Neural progenitor cell (in vitro differentiated cells): ENCODE measurements around the gene EFEMP1. TPM values are rescaled to one million over a fixed set of nuclear protein-coding genes. Genes with fewer than 3 reads are reported as not detected.

Source experiments
- DNase-seq: peaks from one replicate; pipeline ENCODE4 v3.0.0-alpha.2; 2016; ENCODE audit warnings: low spot score
- H2AFZ ChIP-seq: fragments of 200-600 bp; sonication (generic); replicated peaks from 2 replicates; pipeline ENCODE4 v1.6.1; 2016; ENCODE audit warnings: antibody characterized with exemption
- H3F3A ChIP-seq: fragments of 200-600 bp; sonication (generic); 2 replicates; pipeline ENCODE4 v1.6.1; 2016; ENCODE audit warnings: antibody characterized with exemption, low read depth
- H3K27ac ChIP-seq: fragments of 200-600 bp; sonication (generic); 2 replicates; pipeline ENCODE4 v1.5.1; 2016; ENCODE audit warnings: mild to moderate bottlenecking
- H3K27me3 ChIP-seq: fragments of 200-600 bp; sonication (generic); 2 replicates; pipeline ENCODE4 v1.6.1; 2016; ENCODE audit warnings: mild to moderate bottlenecking, moderate library complexity
- H3K36me3 ChIP-seq: fragments of 200-600 bp; sonication (generic); 2 replicates; pipeline ENCODE4 v1.5.1; 2016
- H3K4me1 ChIP-seq: fragments of 200-600 bp; sonication (generic); 2 replicates; pipeline ENCODE4 v1.6.1; 2016; ENCODE audit warnings: mixed run types
- H3K4me2 ChIP-seq: fragments of 200-600 bp; sonication (generic); 2 replicates; pipeline ENCODE4 v1.6.1; 2016
- H3K4me3 ChIP-seq: fragments of 200-600 bp; sonication (generic); 2 replicates; pipeline ENCODE4 v1.5.1; 2016
- H3K79me2 ChIP-seq: fragments of 200-600 bp; sonication (generic); 2 replicates; pipeline ENCODE4 v1.6.1; 2016; ENCODE audit warnings: low read depth
- H3K9ac ChIP-seq: fragments of 200-600 bp; sonication (generic); 2 replicates; pipeline ENCODE4 v1.6.1; 2016
- H3K9me3 ChIP-seq: fragments of 200-600 bp; sonication (generic); 2 replicates; pipeline ENCODE4 v1.5.1; 2016; ENCODE audit warnings: low read depth
- H4K20me1 ChIP-seq: fragments of 200-600 bp; sonication (generic); 2 replicates; pipeline ENCODE4 v1.6.1; 2016; ENCODE audit warnings: low read depth
- H3K27ac Mint-ChIP-seq: 3 replicates; pipeline ENCODE4 v1.8.0; 2021; ENCODE audit warnings: mixed read lengths
- H3K27me3 Mint-ChIP-seq: 2 replicates; pipeline ENCODE4 v1.8.0; 2022; ENCODE audit warnings: low read depth, mild to moderate bottlenecking, inconsistent platforms, moderate library complexity, mixed read lengths; ENCODE audit not compliant: insufficient read depth
- H3K36me3 Mint-ChIP-seq: 3 replicates; pipeline ENCODE4 v1.8.0; 2021; ENCODE audit warnings: mixed read lengths
- H3K4me1 Mint-ChIP-seq: 3 replicates; pipeline ENCODE4 v1.8.0; 2021; ENCODE audit warnings: mixed read lengths
- H3K4me3 Mint-ChIP-seq: 3 replicates; pipeline ENCODE4 v1.8.0; 2021; ENCODE audit warnings: mild to moderate bottlenecking, moderate library complexity, mixed read lengths
- H3K9me3 Mint-ChIP-seq: 3 replicates; pipeline ENCODE4 v1.8.0; 2020; ENCODE audit warnings: mixed read lengths
- CTCF ChIP-seq: fragments of 200-600 bp; sonication (generic); IDR thresholded peaks from 2 replicates; pipeline ENCODE4 v1.5.1; 2017; ENCODE audit warnings: antibody characterized with exemption, mild to moderate bottlenecking
- EZH2 ChIP-seq: fragments of 200-600 bp; sonication (generic); IDR thresholded peaks from 2 replicates; pipeline ENCODE4 v1.6.1; 2017; ENCODE audit warnings: antibody characterized with exemption, mild to moderate bottlenecking, moderate library complexity
- EZH2phosphoT487 ChIP-seq: fragments of 200-600 bp; sonication (generic); IDR thresholded peaks from 2 replicates; pipeline ENCODE4 v1.6.1; 2017; ENCODE audit warnings: antibody characterized with exemption
- total RNA-seq: library from RNA; depleted of rRNA; stranded (reverse); fragments of >200 nt; gene quantifications from 2 replicates; pipeline ENCODE4 v1.2.3, GENCODE V29; 2015; ENCODE audit warnings: low replicate concordance

EFEMP1 gene
- total RNA-seq, 1 donor from 2014 or later = 25.5 TPM

DNA sequence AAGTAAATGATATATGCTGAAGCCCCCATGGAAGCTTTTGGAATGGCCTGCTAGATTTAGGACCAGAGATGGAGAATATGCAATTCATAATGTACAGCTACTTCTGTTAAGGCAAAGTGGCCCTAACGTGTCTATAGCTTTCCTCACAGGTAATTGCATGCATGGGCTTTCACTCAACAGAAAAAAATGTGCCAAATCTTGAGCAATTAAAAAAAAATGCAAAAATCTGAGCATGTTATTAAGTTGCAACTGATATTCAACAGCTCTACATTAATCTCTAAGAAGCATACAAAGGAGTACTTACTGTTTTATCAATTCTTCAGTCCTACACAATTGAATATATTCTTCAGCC, 79.6 kb downstream of the EFEMP1 start:
- no peak overlapping the region for H3K4me3 Mint-ChIP-seq
- Histone ChIP-seq H3K36me3 (no peaks in the 10 kb centered on the region), H4K20me1 (no peaks in the 10 kb centered on the region), H3K9ac (no peak overlapping the region), H3F3A (no peaks in the 10 kb centered on the region), H2AFZ (no peak overlapping the region), H3K27ac (no peak overlapping the region), H3K27me3 (no peaks in the 10 kb centered on the region), H3K79me2 (no peaks in the 10 kb centered on the region), H3K4me2 (no peak overlapping the region), H3K4me3 (no peak overlapping the region), H3K9me3 (no peaks in the 10 kb centered on the region), H3K4me1 (peaks cover 11% of the 10 kb centered on the region)
- no peaks in the 10 kb centered on the region for H3K36me3 Mint-ChIP-seq
- peaks cover 8% of the 10 kb centered on the region for H3K4me1 Mint-ChIP-seq
- H3K27ac Mint-ChIP-seq = no peak overlapping the region
- peaks cover 2% of the 10 kb centered on the region for H3K9me3 Mint-ChIP-seq
- no peak for DNase-seq
- H3K27me3 Mint-ChIP-seq = peaks cover under 1% of the 10 kb centered on the region
- TF ChIP-seq CTCF = no peak
- TF ChIP-seq EZH2 = no peak
- TF ChIP-seq EZH2phosphoT487 = no peak

GRCh38 chr2:55843096-55843993, 80.2 kb downstream of the EFEMP1 start:
- TF ChIP-seq EZH2phosphoT487 (no peak), EZH2 (no peak), CTCF (no peak)
- no peaks in the 10 kb centered on the region for H3K36me3 Mint-ChIP-seq
- Histone ChIP-seq H3K36me3 (no peaks in the 10 kb centered on the region), H4K20me1 (no peaks in the 10 kb centered on the region), H3K27me3 (no peaks in the 10 kb centered on the region), H3F3A (no peaks in the 10 kb centered on the region), H3K9ac (no peak overlapping the region), H3K4me1 (peaks cover 14% of the 10 kb centered on the region), H3K79me2 (no peaks in the 10 kb centered on the region), H2AFZ (no peak overlapping the region), H3K4me2 (no peak overlapping the region), H3K27ac (no peak overlapping the region), H3K9me3 (no peaks in the 10 kb centered on the region), H3K4me3 (no peak overlapping the region)
- peaks cover 11% of the 10 kb centered on the region for H3K4me1 Mint-ChIP-seq
- no peak overlapping the region for H3K27ac Mint-ChIP-seq
- DNase-seq = no peak
- peaks cover 2% of the 10 kb centered on the region for H3K9me3 Mint-ChIP-seq
- H3K27me3 Mint-ChIP-seq = peaks cover under 1% of the 10 kb centered on the region
- H3K4me3 Mint-ChIP-seq = no peak overlapping the region

DNA sequence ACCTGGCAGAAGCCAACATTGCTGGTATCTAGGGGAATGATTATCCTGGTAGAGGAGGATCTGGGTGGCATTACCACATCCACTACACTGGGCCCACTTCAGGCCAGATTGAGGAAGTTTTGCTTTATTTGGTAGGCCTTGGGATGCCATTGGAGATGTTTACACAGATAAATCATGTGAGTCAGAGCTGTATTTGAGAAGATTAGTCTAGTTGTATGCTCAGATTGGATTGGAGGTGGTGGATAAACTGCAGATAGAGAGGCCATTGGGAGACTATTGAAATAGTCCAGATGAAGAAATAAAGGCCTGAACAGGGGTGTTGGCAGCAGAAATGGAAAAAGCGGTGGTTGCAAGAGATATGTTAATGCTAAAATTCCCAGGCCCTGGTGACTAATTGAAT, 81.5 kb downstream of the EFEMP1 start:
- H3K4me2 ChIP-seq = no peak overlapping the region

More for the DNA sequence above, 81.5 kb downstream of the EFEMP1 start:
- Mint-ChIP-seq H3K4me3 (no peak overlapping the region), H3K4me1 (peaks cover 11% of the 10 kb centered on the region), H3K9me3 (peaks cover 2% of the 10 kb centered on the region), H3K27ac (no peak overlapping the region), H3K27me3 (peaks cover 3% of the 10 kb centered on the region), H3K36me3 (no peaks in the 10 kb centered on the region)
- DNase-seq = no peak
- H4K20me1 ChIP-seq = no peaks in the 10 kb centered on the region
- H3K27ac ChIP-seq = no peak overlapping the region
- no peaks in the 10 kb centered on the region for H3K79me2 ChIP-seq
- no peaks in the 10 kb centered on the region for H3F3A ChIP-seq
- no peaks in the 10 kb centered on the region for H3K27me3 ChIP-seq
- TF ChIP-seq CTCF (no peak), EZH2 (no peak), EZH2phosphoT487 (no peak)
- H2AFZ ChIP-seq = no peak overlapping the region
- no peak overlapping the region for H3K9ac ChIP-seq
- no peaks in the 10 kb centered on the region for H3K36me3 ChIP-seq
- no peaks in the 10 kb centered on the region for H3K9me3 ChIP-seq
- H3K4me3 ChIP-seq = no peak overlapping the region
- H3K4me1 ChIP-seq = peaks cover 14% of the 10 kb centered on the region
